HEK293 (cell line): ENCODE data around the gene SSBP2.

Experiments used
- ZBTB7A ChIP-seq: fragments of 450-650 bp; formaldehyde crosslinking; IDR thresholded peaks from 2 replicates; pipeline ENCODE4 v1.5.1; 2016; ENCODE audit warnings: low read depth, missing biosample characterization, missing genetic modification characterization
- ZNF311 ChIP-seq: fragments of 450-650 bp; formaldehyde crosslinking; IDR thresholded peaks from 2 replicates; pipeline ENCODE4 v1.5.1; 2017; ENCODE audit warnings: missing biosample characterization, missing genetic modification characterization, borderline replicate concordance
- ZNF416 ChIP-seq: fragments of 450-650 bp; formaldehyde crosslinking; IDR thresholded peaks from 2 replicates; pipeline ENCODE4 v1.5.1; 2016; ENCODE audit warnings: missing biosample characterization, missing genetic modification characterization
- ZNF670 ChIP-seq: fragments of 450-650 bp; formaldehyde crosslinking; IDR thresholded peaks from 2 replicates; pipeline ENCODE4 v1.5.1; 2016; ENCODE audit warnings: missing biosample characterization, missing genetic modification characterization, low read depth
- TF ChIP-seq, protein P1 (sequence below): fragments of 450-650 bp; formaldehyde crosslinking; IDR thresholded peaks from 2 replicates; pipeline ENCODE4 v1.5.1; 2016; ENCODE audit warnings: missing biosample characterization, missing genetic modification characterization

DNA sequence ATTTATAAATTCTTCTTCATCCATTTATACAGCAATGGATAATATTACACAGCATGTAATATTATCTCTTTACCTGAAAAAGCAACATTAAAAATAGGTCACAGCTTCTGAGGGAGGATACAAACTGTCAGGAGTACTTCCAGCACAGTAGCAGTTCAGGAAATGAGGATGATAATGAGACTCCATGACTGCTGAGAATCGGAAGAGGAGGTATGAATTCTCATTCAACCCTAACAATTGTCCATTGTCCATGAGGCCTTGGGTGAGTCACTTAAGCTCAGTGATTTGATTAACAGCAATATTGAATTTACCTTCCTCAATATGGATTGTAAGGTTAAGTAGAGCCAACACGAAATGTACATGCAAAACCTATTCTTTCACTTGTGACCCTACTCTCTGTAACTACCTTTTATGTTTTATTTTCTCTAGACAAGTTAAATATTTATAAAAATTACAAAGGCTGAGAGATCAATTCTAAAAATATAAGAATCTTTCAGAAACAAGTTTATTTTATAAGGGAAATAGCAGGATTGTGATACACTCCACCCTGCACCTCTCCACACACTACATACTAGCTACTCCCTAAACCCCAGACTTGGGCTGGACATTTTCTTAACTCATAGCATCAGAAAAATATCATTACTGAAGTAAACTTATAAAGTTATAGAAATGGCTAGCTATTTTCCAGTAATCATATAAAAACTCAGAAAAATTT, 197.9 kb downstream of the SSBP2 start:
- TF ChIP-seq, protein P1, sequence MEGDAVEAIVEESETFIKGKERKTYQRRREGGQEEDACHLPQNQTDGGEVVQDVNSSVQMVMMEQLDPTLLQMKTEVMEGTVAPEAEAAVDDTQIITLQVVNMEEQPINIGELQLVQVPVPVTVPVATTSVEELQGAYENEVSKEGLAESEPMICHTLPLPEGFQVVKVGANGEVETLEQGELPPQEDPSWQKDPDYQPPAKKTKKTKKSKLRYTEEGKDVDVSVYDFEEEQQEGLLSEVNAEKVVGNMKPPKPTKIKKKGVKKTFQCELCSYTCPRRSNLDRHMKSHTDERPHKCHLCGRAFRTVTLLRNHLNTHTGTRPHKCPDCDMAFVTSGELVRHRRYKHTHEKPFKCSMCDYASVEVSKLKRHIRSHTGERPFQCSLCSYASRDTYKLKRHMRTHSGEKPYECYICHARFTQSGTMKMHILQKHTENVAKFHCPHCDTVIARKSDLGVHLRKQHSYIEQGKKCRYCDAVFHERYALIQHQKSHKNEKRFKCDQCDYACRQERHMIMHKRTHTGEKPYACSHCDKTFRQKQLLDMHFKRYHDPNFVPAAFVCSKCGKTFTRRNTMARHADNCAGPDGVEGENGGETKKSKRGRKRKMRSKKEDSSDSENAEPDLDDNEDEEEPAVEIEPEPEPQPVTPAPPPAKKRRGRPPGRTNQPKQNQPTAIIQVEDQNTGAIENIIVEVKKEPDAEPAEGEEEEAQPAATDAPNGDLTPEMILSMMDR (tag by site-specific recombination): no peak
- TF ChIP-seq ZNF670 (tag by site-specific recombination) (no peak), ZBTB7A (tag by site-specific recombination) (no peak), ZNF311 (tag by site-specific recombination) (no peak), ZNF416 (tag by site-specific recombination) (no peak)
